ENCODE data around the gene RBM4B. TPM values are rescaled to one million over a fixed set of nuclear protein-coding genes. Genes with fewer than 3 reads are reported as not detected.
A peak's percentile ranks its signal among the peaks of the same experiment; 100 is the strongest.

RBM4B gene
- total and polyA plus RNA-seq, 2 of the 13 experiments (the other 11 are each of a cell fraction or from before 2014, with no cell fraction given): 25.8 to 32.4 TPM

GRCh38 chr11:66694732-66695207 is 17.1 kb upstream of the RBM4B start (continued):
- TF ChIP-seq SNRNP70 (IDR thresholded peaks at IDR 0.05; ENCODE audit: low read depth, low read length): no peak
- peak; percentile 24; the same call in 1 of the 2 replicates for TF ChIP-seq ZNF777 (CRISPR knock-in tag; IDR thresholded peaks at IDR 0.05)
- no peak for TF ChIP-seq HES4 (CRISPR knock-in tag; IDR thresholded peaks at IDR 0.05; ENCODE audit: borderline replicate concordance)
- TF ChIP-seq NR3C1 (CRISPR knock-in tag; IDR thresholded peaks at IDR 0.05): no peak
- TF ChIP-seq XRCC5 (optimal IDR thresholded peaks at IDR 0.05; ENCODE audit: low read length): peak; percentile 96
- TF ChIP-seq SMC3 (IDR thresholded peaks at IDR 0.05; ENCODE audit: low read length): peak; percentile 99
- TF ChIP-seq TOPORS (CRISPR knock-in tag; IDR thresholded peaks at IDR 0.05): no peak
- TF ChIP-seq MEF2D (CRISPR knock-in tag; IDR thresholded peaks at IDR 0.05): no peak
- TF ChIP-seq ZNF740 (CRISPR knock-in tag; IDR thresholded peaks at IDR 0.05): no peak
- TF ChIP-seq ZFP37 (CRISPR knock-in tag; IDR thresholded peaks at IDR 0.05; ENCODE audit: borderline replicate concordance): no peak
- TF ChIP-seq ZGPAT (CRISPR knock-in tag; IDR thresholded peaks at IDR 0.05): peak; percentile 51; the same call in 1 of the 2 replicates
- peak; percentile 96 for TF ChIP-seq ELF3 (CRISPR knock-in tag; IDR thresholded peaks at IDR 0.05)
- TF ChIP-seq ARNTL (CRISPR knock-in tag; IDR thresholded peaks at IDR 0.05): no peak
- no peak for TF ChIP-seq BRD4 (CRISPR knock-in tag; IDR thresholded peaks at IDR 0.05)
- TF ChIP-seq ZFAT (CRISPR knock-in tag; conservative IDR thresholded peaks at IDR 0.05): no peak
- peak; percentile 58; the same call in 1 of the 2 replicates for TF ChIP-seq HDAC2 (CRISPR knock-in tag; IDR thresholded peaks at IDR 0.05)
- TF ChIP-seq MED1 (CRISPR knock-in tag; IDR thresholded peaks at IDR 0.05): peak; percentile 56; the same call in 1 of the 2 replicates
- 0 out of 2 replicates have a peak, but pooled peaks have one; percentile 24 for TF ChIP-seq PHF8 (CRISPR knock-in tag; IDR thresholded peaks at IDR 0.05)
- TF ChIP-seq PRPF4 (IDR thresholded peaks at IDR 0.05; ENCODE audit: low read depth, low read length, poor library complexity, severe bottlenecking): no peak
- no peak for TF ChIP-seq ZNF121 (CRISPR knock-in tag; IDR thresholded peaks at IDR 0.05)
- TF ChIP-seq KDM2A (CRISPR knock-in tag; IDR thresholded peaks at IDR 0.05; ENCODE audit: borderline replicate concordance, low read depth): peak; percentile 71; the same call in 1 of the 2 replicates
- no peak for TF ChIP-seq ZNF660 (CRISPR knock-in tag; IDR thresholded peaks at IDR 0.05; ENCODE audit: borderline replicate concordance, low read depth)
- TF ChIP-seq ZHX1 (CRISPR knock-in tag; IDR thresholded peaks at IDR 0.05; ENCODE audit: low read depth): no peak
- TF ChIP-seq ZNF512 (CRISPR knock-in tag; IDR thresholded peaks at IDR 0.05): no peak
- no peak for TF ChIP-seq ZNF652 (CRISPR knock-in tag; IDR thresholded peaks at IDR 0.05; ENCODE audit: borderline replicate concordance, low read depth)
- 0 out of 2 replicates have a peak, but pooled peaks have one; percentile 40 for TF ChIP-seq ZNF343 (CRISPR knock-in tag; IDR thresholded peaks at IDR 0.05)
- no peak for TF ChIP-seq JDP2 (CRISPR knock-in tag; IDR thresholded peaks at IDR 0.05; ENCODE audit: borderline replicate concordance)

All from HepG2 (cell line).